Stomach (tissue), 4 donors: Measurements from ENCODE around the gene EID2B.

Experiments
- CTCF ChIP-seq, 7 experiments: fragments of 450-650 bp in 4 of 7; fragments of 200-600 bp in 3 of 7; sonication (generic) in 3 of 7; IDR thresholded peaks; one replicate each; pipeline ENCODE4 v1.5.1; 2016 to 2019; ENCODE audit warnings: antibody characterized with exemption in 7 of 7, control low read depth in 2 of 7, mild to moderate bottlenecking in 1 of 7
- EP300 ChIP-seq: sonication (generic); formaldehyde crosslinking; IDR thresholded peaks from one replicate; pipeline ENCODE4 v1.6.1; 2017; ENCODE audit warnings: antibody characterized with exemption
- POLR2A ChIP-seq, 4 donors: fragments of 450-650 bp; IDR thresholded peaks; one replicate each; pipeline ENCODE4 v1.6.1; 2016; ENCODE audit warnings: antibody characterized with exemption in 4 of 4, control low read depth in 2 of 4, mild to moderate bottlenecking in 1 of 4, moderate library complexity in 1 of 4
- POLR2AphosphoS5 ChIP-seq, 3 donors: sonication (generic); formaldehyde crosslinking; IDR thresholded peaks; one replicate each; pipeline ENCODE4 v1.6.1; 2016; ENCODE audit warnings: antibody characterized with exemption in 3 of 3

- no peak for TF ChIP-seq CTCF (IDR thresholded peaks at IDR 0.05)
- no peak for TF ChIP-seq EP300
- no peak for TF ChIP-seq POLR2A (IDR thresholded peaks at IDR 0.05)
- no peak for TF ChIP-seq POLR2AphosphoS5 (IDR thresholded peaks at IDR 0.05)
Observed at GRCh38 chr19:39553082-39553652, 20.5 kb upstream of the EID2B start.
